WTC11 (cell line): ENCODE measurements around the gene LCNL1. TPM values are rescaled to one million over a fixed set of nuclear protein-coding genes. Genes with fewer than 3 reads are reported as not detected.

ENCODE experiments used
- ATAC-seq: fragments of 200-7000 bp; cut with Tn5 transposase; 2 replicates; pipeline ENCODE4 v1.10.0; 2021; ENCODE audit warnings: mild to moderate bottlenecking, moderate library complexity
- CTCF ChIA-PET: fragments of 300-600 bp; sonication (Branson Sonifier 250); formaldehyde crosslinking; loops from one replicate; lab custom pipeline; 2021; ENCODE audit warnings: antibody characterized with exemption; lab: Charles Lee
- POLR2A ChIA-PET: fragments of 350-600 bp; sonication (Branson Sonifier 250); formaldehyde crosslinking; loops from one replicate; lab custom pipeline; 2021; ENCODE audit warnings: antibody characterized with exemption; lab: Charles Lee
- DNase-seq: peaks from one replicate; pipeline ENCODE4 v3.0.0; 2021; ENCODE audit warnings: low spot score
- H3K27ac Mint-ChIP-seq: 2 replicates; pipeline ENCODE4 v1.8.0; 2021; ENCODE audit warnings: mixed read lengths
- H3K27me3 Mint-ChIP-seq: 2 replicates; pipeline ENCODE4 v1.8.0; 2021; ENCODE audit warnings: low read depth, mild to moderate bottlenecking, moderate library complexity, mixed read lengths
- H3K36me3 Mint-ChIP-seq: 2 replicates; pipeline ENCODE4 v1.8.0; 2021; ENCODE audit warnings: mixed read lengths
- H3K4me1 Mint-ChIP-seq: 2 replicates; pipeline ENCODE4 v1.8.0; 2022; ENCODE audit warnings: mixed read lengths
- H3K4me3 Mint-ChIP-seq: 2 replicates; pipeline ENCODE4 v1.8.0; 2021; ENCODE audit warnings: mild to moderate bottlenecking, moderate library complexity, mixed read lengths
- H3K9me3 Mint-ChIP-seq: 2 replicates; pipeline ENCODE4 v1.8.0; 2021; ENCODE audit warnings: mixed read lengths
- CBFB ChIP-seq: sonication (generic); formaldehyde crosslinking; IDR thresholded peaks from 2 replicates; pipeline ENCODE4 v1.8.1; 2022; ENCODE audit warnings: mild to moderate bottlenecking, low read depth, missing genetic modification reagents
- CREB1 ChIP-seq: sonication (generic); formaldehyde crosslinking; IDR thresholded peaks from 2 replicates; pipeline ENCODE4 v1.8.0; 2023; ENCODE audit warnings: mild to moderate bottlenecking, missing genetic modification reagents
- ESRRA ChIP-seq: sonication (generic); formaldehyde crosslinking; IDR thresholded peaks from 2 replicates; pipeline ENCODE4 v1.8.1; 2022; ENCODE audit warnings: mild to moderate bottlenecking, missing genetic modification reagents, borderline replicate concordance
- FOXP1 ChIP-seq: sonication (generic); formaldehyde crosslinking; IDR thresholded peaks from 2 replicates; pipeline ENCODE4 v1.8.0; 2022; ENCODE audit warnings: missing genetic modification reagents, mild to moderate bottlenecking, moderate library complexity, borderline replicate concordance
- KAT7 ChIP-seq: sonication (generic); formaldehyde crosslinking; IDR thresholded peaks from 2 replicates; pipeline ENCODE4 v1.8.1; 2023; ENCODE audit warnings: missing genetic modification reagents, mild to moderate bottlenecking, borderline replicate concordance
- NFYB ChIP-seq: sonication (generic); formaldehyde crosslinking; conservative IDR thresholded peaks from 2 replicates; pipeline ENCODE4 v1.8.0; 2022; ENCODE audit warnings: low read depth, missing genetic modification reagents
- NR1H2 ChIP-seq: sonication (generic); formaldehyde crosslinking; IDR thresholded peaks from 2 replicates; pipeline ENCODE4 v1.9.0; 2021; ENCODE audit warnings: mild to moderate bottlenecking, moderate library complexity, missing genetic modification reagents
- RORB ChIP-seq: fragments of 250-450 bp; sonication (Bioruptor Pico); IDR thresholded peaks from 2 replicates; pipeline ENCODE4 v1.9.0; 2021; ENCODE audit warnings: mild to moderate bottlenecking
- SP1 ChIP-seq: sonication (generic); formaldehyde crosslinking; conservative IDR thresholded peaks from 2 replicates; pipeline ENCODE4 v1.8.1; 2022; ENCODE audit warnings: missing genetic modification reagents
- TEAD4 ChIP-seq: sonication (generic); formaldehyde crosslinking; IDR thresholded peaks from 2 replicates; pipeline ENCODE4 v1.8.0; 2022; ENCODE audit warnings: mild to moderate bottlenecking, missing genetic modification reagents
- ZMAT4 ChIP-seq: fragments of 250-450 bp; sonication (Bioruptor Pico); IDR thresholded peaks from 2 replicates; pipeline ENCODE4 v1.9.0; 2021; ENCODE audit warnings: mild to moderate bottlenecking
- ZNF263 ChIP-seq: sonication (generic); formaldehyde crosslinking; IDR thresholded peaks from 2 replicates; pipeline ENCODE4 v1.8.1; 2022; ENCODE audit warnings: low read depth, mild to moderate bottlenecking, moderate library complexity, missing genetic modification reagents
- ZSCAN18 ChIP-seq: fragments of 250-450 bp; sonication (Bioruptor Pico); IDR thresholded peaks from 2 replicates; pipeline ENCODE4 v2.1.2; 2022; ENCODE audit warnings: mild to moderate bottlenecking, moderate library complexity
- total RNA-seq: library from RNA; stranded (reverse); gene quantifications from 3 replicates; pipeline ENCODE4 v1.2.3, GENCODE V29; 2021
- TF ChIP-seq, protein P1 (sequence below): fragments of 250-450 bp; sonication (Bioruptor Pico); conservative IDR thresholded peaks from 2 replicates; pipeline ENCODE4 v1.9.0; 2021; ENCODE audit warnings: mild to moderate bottlenecking
- TF ChIP-seq, protein P2 (sequence below): fragments of 250-450 bp; sonication (Bioruptor Pico); IDR thresholded peaks from 2 replicates; pipeline ENCODE4 v1.9.0; 2021; ENCODE audit warnings: mild to moderate bottlenecking, borderline replicate concordance
- TF ChIP-seq, protein P3 (sequence below): sonication (generic); formaldehyde crosslinking; IDR thresholded peaks from 2 replicates; pipeline ENCODE4 v1.8.1; 2022; ENCODE audit warnings: low read depth, mild to moderate bottlenecking, moderate library complexity, missing genetic modification reagents, borderline replicate concordance
- TF ChIP-seq, protein P4 (sequence below): sonication (generic); formaldehyde crosslinking; IDR thresholded peaks from 2 replicates; pipeline ENCODE4 v1.8.0; 2023; ENCODE audit warnings: mild to moderate bottlenecking, missing genetic modification reagents

LCNL1 gene
- total RNA-seq, 1 experiment from 2014 or later, result 0.50 TPM

DNA sequence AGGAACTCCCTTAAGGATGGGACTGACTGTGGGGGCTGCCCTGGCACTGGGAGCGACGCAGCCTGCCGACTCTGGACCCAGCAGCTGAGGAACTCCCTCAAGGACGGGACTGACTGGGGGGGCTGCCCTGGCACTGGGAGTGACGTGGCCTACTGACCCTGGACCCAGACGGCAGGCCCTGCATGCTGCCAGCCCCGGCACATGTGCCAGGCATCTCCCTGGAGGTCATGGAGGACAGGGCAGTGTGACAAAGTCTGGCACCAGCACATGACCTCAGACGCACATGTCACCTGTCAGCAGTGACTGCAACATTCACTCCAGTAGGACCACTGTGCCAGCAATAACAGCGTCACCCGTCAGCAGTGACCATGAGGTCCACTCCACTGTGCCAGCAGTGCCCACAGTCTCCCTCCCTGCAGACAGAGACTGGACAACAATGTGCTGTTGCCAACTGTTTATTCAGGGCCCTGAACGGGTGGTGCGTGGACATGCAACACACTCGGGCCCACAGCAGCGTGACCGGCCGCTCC lies 42.7 kb upstream of the LCNL1 start (continued):
- TF ChIP-seq NFYB (CRISPR knock-in tag), result no peak

DNA sequence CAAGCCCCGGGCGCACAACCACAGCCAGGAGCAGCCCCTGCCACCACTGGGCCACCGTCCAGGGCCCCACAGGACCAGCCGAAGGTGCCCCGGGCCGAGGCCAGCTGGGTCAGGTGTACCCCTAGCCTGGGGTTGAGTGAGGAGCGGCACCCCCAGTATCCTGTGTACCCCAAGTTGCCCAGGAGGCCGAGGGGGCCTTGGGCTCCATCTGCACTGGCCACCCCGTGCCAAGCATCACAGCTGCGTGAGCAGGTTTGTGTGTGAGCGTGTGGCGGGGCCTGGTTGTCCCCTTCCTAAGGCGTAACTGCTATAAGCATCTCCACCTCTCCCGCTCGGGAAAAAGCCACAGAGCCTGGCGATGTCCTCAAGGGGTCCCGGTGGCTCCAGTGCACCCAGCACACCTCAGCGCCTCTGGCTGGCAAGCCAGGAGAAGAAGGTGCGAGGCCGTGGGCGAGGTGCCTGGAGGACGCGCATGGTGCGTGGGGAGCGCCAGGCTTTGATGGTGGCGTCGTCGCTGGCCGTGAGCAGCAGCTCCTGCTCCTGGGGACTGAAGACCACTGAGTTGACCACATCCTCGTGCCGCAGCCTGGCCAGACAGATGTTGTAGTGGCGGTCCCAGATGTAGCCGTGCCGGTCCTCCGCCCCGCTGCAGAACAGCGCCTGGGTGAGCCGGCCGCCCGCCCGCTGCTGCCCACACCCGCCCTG lies 42.1 kb upstream of the LCNL1 start:
- no peak overlapping the region for H3K4me3 Mint-ChIP-seq
- H3K36me3 Mint-ChIP-seq, result peaks cover 14% of the 10 kb centered on the region
- POLR2A ChIA-PET, result no interaction called here
- DNase-seq (no peak), ATAC-seq (no peak)
- H3K9me3 Mint-ChIP-seq, result no peaks in the 10 kb centered on the region
- H3K27me3 Mint-ChIP-seq, result no peaks in the 10 kb centered on the region
- no peak overlapping the region for H3K27ac Mint-ChIP-seq
- no peak for TF ChIP-seq ZNF263 (CRISPR knock-in tag)
- H3K4me1 Mint-ChIP-seq, result peaks cover 6% of the 10 kb centered on the region
- CTCF ChIA-PET, result no interaction called here

GRCh38 chr9:136941231-136942111 lies 41.3 kb upstream of the LCNL1 start:
- Mint-ChIP-seq H3K4me1 (peaks cover 6% of the 10 kb centered on the region), H3K9me3 (no peaks in the 10 kb centered on the region), H3K27ac (no peak overlapping the region), H3K36me3 (peaks cover 9% of the 10 kb centered on the region), H3K27me3 (no peaks in the 10 kb centered on the region), H3K4me3 (no peak overlapping the region)
- POLR2A ChIA-PET, result no interaction called here
- CTCF ChIA-PET, result no interaction called here
- no peak for DNase-seq
- TF ChIP-seq, protein P1, sequence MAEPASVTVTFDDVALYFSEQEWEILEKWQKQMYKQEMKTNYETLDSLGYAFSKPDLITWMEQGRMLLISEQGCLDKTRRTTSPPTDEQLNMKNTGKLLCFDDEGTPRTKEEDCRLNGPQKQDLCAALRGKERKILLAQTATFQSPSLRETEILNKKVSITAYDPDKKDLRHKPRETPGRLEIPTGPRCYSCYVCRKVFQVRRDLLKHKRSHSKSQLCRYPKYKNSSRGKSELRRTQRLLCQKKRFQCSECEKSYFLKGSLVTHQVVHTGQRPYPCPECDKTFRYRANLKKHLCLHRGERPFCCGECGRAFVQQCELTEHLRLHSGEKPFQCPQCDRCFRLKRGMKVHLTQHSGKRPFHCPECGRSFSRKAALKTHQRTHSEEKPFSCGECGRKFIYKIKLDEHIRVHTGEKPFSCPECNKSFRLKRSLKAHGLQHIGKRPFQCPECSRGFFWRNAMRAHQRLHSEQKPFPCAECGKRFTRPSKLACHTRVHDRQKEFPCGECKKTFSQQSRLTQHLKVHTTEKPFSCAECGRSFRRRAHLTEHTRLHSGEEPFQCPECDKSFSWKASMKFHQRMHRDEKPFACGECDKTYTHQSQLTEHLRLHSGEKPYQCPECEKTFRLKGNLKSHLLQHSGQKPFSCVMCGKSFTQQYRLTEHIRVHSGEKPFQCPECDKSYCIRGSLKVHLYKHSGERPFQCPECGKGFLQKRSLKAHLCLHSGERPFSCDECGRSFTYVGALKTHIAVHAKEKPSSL (CRISPR knock-in tag), result no peak
- TF ChIP-seq ZMAT4 (CRISPR knock-in tag), result no peak
- TF ChIP-seq KAT7 (CRISPR knock-in tag), result 0 out of 2 replicates have a peak, but pooled peaks have one; percentile 30
- no peak for TF ChIP-seq SP1 (CRISPR knock-in tag)
- no peak for TF ChIP-seq TEAD4 (CRISPR knock-in tag)
- TF ChIP-seq ESRRA (CRISPR knock-in tag), result 0 out of 2 replicates have a peak, but pooled peaks have one; percentile 30
- TF ChIP-seq CREB1, result no peak
- no peak for TF ChIP-seq NR1H2 (CRISPR knock-in tag)
- TF ChIP-seq RORB, result no peak
- no peak for TF ChIP-seq CBFB (CRISPR knock-in tag)
- TF ChIP-seq, protein P2, sequence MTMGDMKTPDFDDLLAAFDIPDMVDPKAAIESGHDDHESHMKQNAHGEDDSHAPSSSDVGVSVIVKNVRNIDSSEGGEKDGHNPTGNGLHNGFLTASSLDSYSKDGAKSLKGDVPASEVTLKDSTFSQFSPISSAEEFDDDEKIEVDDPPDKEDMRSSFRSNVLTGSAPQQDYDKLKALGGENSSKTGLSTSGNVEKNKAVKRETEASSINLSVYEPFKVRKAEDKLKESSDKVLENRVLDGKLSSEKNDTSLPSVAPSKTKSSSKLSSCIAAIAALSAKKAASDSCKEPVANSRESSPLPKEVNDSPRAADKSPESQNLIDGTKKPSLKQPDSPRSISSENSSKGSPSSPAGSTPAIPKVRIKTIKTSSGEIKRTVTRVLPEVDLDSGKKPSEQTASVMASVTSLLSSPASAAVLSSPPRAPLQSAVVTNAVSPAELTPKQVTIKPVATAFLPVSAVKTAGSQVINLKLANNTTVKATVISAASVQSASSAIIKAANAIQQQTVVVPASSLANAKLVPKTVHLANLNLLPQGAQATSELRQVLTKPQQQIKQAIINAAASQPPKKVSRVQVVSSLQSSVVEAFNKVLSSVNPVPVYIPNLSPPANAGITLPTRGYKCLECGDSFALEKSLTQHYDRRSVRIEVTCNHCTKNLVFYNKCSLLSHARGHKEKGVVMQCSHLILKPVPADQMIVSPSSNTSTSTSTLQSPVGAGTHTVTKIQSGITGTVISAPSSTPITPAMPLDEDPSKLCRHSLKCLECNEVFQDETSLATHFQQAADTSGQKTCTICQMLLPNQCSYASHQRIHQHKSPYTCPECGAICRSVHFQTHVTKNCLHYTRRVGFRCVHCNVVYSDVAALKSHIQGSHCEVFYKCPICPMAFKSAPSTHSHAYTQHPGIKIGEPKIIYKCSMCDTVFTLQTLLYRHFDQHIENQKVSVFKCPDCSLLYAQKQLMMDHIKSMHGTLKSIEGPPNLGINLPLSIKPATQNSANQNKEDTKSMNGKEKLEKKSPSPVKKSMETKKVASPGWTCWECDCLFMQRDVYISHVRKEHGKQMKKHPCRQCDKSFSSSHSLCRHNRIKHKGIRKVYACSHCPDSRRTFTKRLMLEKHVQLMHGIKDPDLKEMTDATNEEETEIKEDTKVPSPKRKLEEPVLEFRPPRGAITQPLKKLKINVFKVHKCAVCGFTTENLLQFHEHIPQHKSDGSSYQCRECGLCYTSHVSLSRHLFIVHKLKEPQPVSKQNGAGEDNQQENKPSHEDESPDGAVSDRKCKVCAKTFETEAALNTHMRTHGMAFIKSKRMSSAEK (CRISPR knock-in tag), result no peak
- TF ChIP-seq, protein P3, sequence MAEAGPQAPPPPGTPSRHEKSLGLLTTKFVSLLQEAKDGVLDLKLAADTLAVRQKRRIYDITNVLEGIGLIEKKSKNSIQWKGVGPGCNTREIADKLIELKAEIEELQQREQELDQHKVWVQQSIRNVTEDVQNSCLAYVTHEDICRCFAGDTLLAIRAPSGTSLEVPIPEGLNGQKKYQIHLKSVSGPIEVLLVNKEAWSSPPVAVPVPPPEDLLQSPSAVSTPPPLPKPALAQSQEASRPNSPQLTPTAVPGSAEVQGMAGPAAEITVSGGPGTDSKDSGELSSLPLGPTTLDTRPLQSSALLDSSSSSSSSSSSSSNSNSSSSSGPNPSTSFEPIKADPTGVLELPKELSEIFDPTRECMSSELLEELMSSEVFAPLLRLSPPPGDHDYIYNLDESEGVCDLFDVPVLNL (CRISPR knock-in tag), result no peak
- no peak for TF ChIP-seq ZSCAN18 (CRISPR knock-in tag)
- TF ChIP-seq FOXP1, result 0 out of 2 replicates have a peak, but pooled peaks have one; percentile 10
- TF ChIP-seq, protein P4, sequence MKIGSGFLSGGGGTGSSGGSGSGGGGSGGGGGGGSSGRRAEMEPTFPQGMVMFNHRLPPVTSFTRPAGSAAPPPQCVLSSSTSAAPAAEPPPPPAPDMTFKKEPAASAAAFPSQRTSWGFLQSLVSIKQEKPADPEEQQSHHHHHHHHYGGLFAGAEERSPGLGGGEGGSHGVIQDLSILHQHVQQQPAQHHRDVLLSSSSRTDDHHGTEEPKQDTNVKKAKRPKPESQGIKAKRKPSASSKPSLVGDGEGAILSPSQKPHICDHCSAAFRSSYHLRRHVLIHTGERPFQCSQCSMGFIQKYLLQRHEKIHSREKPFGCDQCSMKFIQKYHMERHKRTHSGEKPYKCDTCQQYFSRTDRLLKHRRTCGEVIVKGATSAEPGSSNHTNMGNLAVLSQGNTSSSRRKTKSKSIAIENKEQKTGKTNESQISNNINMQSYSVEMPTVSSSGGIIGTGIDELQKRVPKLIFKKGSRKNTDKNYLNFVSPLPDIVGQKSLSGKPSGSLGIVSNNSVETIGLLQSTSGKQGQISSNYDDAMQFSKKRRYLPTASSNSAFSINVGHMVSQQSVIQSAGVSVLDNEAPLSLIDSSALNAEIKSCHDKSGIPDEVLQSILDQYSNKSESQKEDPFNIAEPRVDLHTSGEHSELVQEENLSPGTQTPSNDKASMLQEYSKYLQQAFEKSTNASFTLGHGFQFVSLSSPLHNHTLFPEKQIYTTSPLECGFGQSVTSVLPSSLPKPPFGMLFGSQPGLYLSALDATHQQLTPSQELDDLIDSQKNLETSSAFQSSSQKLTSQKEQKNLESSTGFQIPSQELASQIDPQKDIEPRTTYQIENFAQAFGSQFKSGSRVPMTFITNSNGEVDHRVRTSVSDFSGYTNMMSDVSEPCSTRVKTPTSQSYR, result no peak
- ATAC-seq, result no peak
